ENCODE results near the gene TP73. TPM values are rescaled to one million over a fixed set of nuclear protein-coding genes. Genes with fewer than 3 reads are reported as not detected.

The TP73 gene
- total RNA-seq, 1 experiment from 2014 or later, result 0.82 TPM

DNA sequence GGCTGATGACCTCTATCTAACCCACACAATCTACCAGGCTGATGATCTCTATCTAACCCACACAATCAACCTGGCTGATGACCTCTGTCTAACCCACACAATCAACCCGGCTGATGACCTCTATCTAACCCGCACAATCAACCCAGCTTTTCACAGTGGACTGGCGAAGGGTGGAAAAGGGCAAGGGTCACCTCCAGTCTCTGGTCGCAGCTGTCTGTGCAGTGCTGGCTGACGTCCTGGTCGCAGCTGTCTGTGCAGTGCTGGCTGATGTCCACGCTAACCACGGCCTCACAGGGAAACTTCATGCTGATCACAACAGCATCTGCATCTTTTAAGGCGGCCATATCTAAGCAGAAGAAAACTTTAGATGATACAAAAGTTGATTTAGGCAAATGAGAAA, 87.7 kb downstream of the TP73 start:
- no peaks in the 10 kb centered on the region for H3K9me3 Mint-ChIP-seq (ENCODE audit: unreplicated experiment)
- no peak overlapping the region for H3K27ac Mint-ChIP-seq (ENCODE audit: low read depth, unreplicated experiment)
- peaks cover 7% of the 10 kb centered on the region for H3K4me1 Mint-ChIP-seq (ENCODE audit: insufficient read depth, unreplicated experiment)
- no peaks in the 10 kb centered on the region for H3K27me3 Mint-ChIP-seq (ENCODE audit: insufficient read depth, unreplicated experiment)
- H3K4me3 Mint-ChIP-seq (ENCODE audit: unreplicated experiment), result no peak overlapping the region
- ChIA-PET CTCF (no interaction called here), POLR2A (no interaction called here)
- DNase-seq (ENCODE audit: unreplicated experiment), result no peak
- no peak for TF ChIP-seq CTCF (IDR thresholded peaks at IDR 0.05; ENCODE audit: unreplicated experiment)
- H3K36me3 Mint-ChIP-seq (ENCODE audit: insufficient read depth, unreplicated experiment), result peaks cover 37% of the 10 kb centered on the region
- BruUV-seq (replicated peaks), result no TSS peak
- intact Hi-C loops (cut with micrococcal nuclease), result no loop called here

GRCh38 chr1:3740752-3741151, 88.4 kb downstream of the TP73 start:
- H3K4me1 Mint-ChIP-seq (ENCODE audit: insufficient read depth, unreplicated experiment), result peaks cover 14% of the 10 kb centered on the region
- intact Hi-C loops (cut with micrococcal nuclease), result no loop called here

GRCh38 chr1:3741566-3742438, 89.5 kb downstream of the TP73 start:
- no peak for DNase-seq (ENCODE audit: unreplicated experiment)
- Mint-ChIP-seq H3K36me3 (ENCODE audit: insufficient read depth, unreplicated experiment) (peaks cover 26% of the 10 kb centered on the region), H3K9me3 (ENCODE audit: unreplicated experiment) (no peaks in the 10 kb centered on the region), H3K27ac (ENCODE audit: low read depth, unreplicated experiment) (no peak overlapping the region), H3K4me3 (ENCODE audit: unreplicated experiment) (no peak overlapping the region), H3K27me3 (ENCODE audit: insufficient read depth, unreplicated experiment) (no peaks in the 10 kb centered on the region), H3K4me1 (ENCODE audit: insufficient read depth, unreplicated experiment) (peaks cover 18% of the 10 kb centered on the region)
- intact Hi-C loops (cut with micrococcal nuclease), result no loop called here
- ChIA-PET POLR2A (no interaction called here), CTCF (interaction anchor here (0.5 to 0.7 kb wide), 4 partner anchors 17 to 251 kb away, joined by 3 read pairs; no protein-coding TSS in a partner anchor)
- BruUV-seq (replicated peaks), result no TSS peak
- no peak for TF ChIP-seq CTCF (IDR thresholded peaks at IDR 0.05; ENCODE audit: unreplicated experiment)

More at GRCh38 chr1:3740752-3741151, 88.4 kb downstream of the TP73 start:
- Mint-ChIP-seq H3K27me3 (ENCODE audit: insufficient read depth, unreplicated experiment) (no peaks in the 10 kb centered on the region), H3K27ac (ENCODE audit: low read depth, unreplicated experiment) (no peak overlapping the region), H3K36me3 (ENCODE audit: insufficient read depth, unreplicated experiment) (peaks cover 36% of the 10 kb centered on the region), H3K4me3 (ENCODE audit: unreplicated experiment) (no peak overlapping the region), H3K9me3 (ENCODE audit: unreplicated experiment) (no peaks in the 10 kb centered on the region)
- DNase-seq (ENCODE audit: unreplicated experiment), result no peak
- no peak for TF ChIP-seq CTCF (IDR thresholded peaks at IDR 0.05; ENCODE audit: unreplicated experiment)
- ChIA-PET POLR2A (no interaction called here), CTCF (no interaction called here)
- no TSS peak for BruUV-seq (replicated peaks)

DNA sequence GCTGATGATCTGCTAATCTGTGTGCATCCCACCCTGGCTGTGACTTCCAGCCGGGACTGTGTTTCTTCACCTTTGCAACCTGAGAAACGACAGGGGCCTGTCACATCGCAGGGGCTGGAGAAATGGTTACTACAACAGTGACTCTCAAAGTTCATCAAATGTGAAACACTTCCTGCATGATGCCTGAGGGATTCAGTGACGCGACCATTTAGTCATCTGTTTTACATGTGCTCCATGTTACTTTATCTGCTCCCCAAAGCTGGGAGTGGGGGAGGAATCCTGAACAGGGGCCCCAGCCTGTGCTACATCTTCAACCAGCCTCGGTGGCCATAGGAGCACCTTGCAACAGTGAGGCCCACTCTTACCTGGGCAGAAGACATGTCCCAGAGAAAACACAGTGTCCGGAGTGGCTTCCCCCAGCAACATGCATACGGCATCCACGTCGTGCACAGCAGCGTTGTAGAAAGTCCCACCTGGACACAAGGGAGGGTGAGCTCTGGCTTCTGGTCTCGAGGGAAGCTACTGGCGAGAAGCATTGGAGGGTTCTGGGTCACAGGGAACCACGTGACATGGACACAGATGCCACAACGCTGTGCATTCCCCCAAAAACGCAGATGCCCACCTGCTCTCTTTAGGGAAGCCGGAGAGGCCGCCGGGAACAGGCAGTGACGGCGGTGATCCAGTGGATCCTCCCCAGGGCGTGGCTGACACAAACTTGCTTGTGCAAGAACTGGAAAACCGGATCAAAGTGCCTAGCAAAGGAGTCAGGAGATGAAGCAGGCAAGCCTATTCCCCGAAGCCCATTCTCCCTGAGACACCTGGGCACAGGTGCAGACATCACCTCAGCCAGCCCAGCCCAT, 90.4 kb downstream of the TP73 start:
- H3K27ac Mint-ChIP-seq (ENCODE audit: low read depth, unreplicated experiment), result no peak overlapping the region
- H3K36me3 Mint-ChIP-seq (ENCODE audit: insufficient read depth, unreplicated experiment), result peaks cover 20% of the 10 kb centered on the region
- intact Hi-C loops (cut with micrococcal nuclease), result no loop called here
- no peaks in the 10 kb centered on the region for H3K9me3 Mint-ChIP-seq (ENCODE audit: unreplicated experiment)
- peaks cover 18% of the 10 kb centered on the region for H3K4me1 Mint-ChIP-seq (ENCODE audit: insufficient read depth, unreplicated experiment)
- no peak overlapping the region for H3K4me3 Mint-ChIP-seq (ENCODE audit: unreplicated experiment)
- ChIA-PET POLR2A (interaction anchor here (0.6 to 0.7 kb wide), 2 partner anchors 9 to 141 kb away, joined by 3 to 4 read pairs; no protein-coding TSS in a partner anchor), CTCF (interaction anchor here (0.7 to 0.8 kb wide), 2 partner anchors 18 to 47 kb away, joined by 3 read pairs; no protein-coding TSS in a partner anchor)
- BruUV-seq (replicated peaks), result no TSS peak
- no peaks in the 10 kb centered on the region for H3K27me3 Mint-ChIP-seq (ENCODE audit: insufficient read depth, unreplicated experiment)
- no peak for DNase-seq (ENCODE audit: unreplicated experiment)
- TF ChIP-seq CTCF (IDR thresholded peaks at IDR 0.05; ENCODE audit: unreplicated experiment), result no peak
